GM12872 (cell line): Measurements from ENCODE around the gene KNDC1.
A peak's percentile ranks its signal among the peaks of the same experiment; 100 is the strongest.

Experiments
- CTCF ChIP-seq: IDR thresholded peaks from 3 replicates; pipeline ENCODE4 v1.5.1; 2011; ENCODE audit warnings: low read depth, mild to moderate bottlenecking, low read length, moderate library complexity; ENCODE audit not compliant: insufficient read depth

KNDC1 gene

GRCh38 chr10:133242611-133243356 lies 82.8 kb downstream of the KNDC1 start:
- TF ChIP-seq CTCF: no peak

GRCh38 chr10:133243593-133243992 lies 83.6 kb downstream of the KNDC1 start:
- no peak for TF ChIP-seq CTCF

GRCh38 chr10:133245439-133246235 lies 85.6 kb downstream of the KNDC1 start:
- no peak for TF ChIP-seq CTCF

- no peak for TF ChIP-seq CTCF
Observed at GRCh38 chr10:133246236-133246626, 86.2 kb downstream of the KNDC1 start.

GRCh38 chr10:133247681-133248333 lies 87.8 kb downstream of the KNDC1 start:
- no peak for TF ChIP-seq CTCF

DNA sequence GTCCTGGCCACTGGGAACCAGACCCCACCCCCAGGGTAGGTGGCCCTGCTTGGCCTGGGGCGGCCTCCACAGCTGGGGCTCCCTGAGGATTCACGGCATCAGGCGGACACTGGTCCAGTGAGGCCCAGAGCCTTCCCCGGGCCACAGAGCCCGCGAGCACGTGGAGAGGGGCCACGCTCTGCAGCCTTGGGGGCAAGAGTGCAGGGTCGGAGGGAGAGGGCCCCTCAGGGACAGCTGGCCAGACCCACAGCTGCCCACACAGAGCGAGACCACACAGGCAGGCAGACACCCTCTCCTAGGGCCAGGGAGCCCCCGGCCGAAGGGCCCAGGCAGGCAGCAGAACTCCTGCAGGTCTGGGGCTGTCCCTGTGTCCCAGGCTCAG lies 88.3 kb downstream of the KNDC1 start:
- TF ChIP-seq CTCF: no peak

DNA sequence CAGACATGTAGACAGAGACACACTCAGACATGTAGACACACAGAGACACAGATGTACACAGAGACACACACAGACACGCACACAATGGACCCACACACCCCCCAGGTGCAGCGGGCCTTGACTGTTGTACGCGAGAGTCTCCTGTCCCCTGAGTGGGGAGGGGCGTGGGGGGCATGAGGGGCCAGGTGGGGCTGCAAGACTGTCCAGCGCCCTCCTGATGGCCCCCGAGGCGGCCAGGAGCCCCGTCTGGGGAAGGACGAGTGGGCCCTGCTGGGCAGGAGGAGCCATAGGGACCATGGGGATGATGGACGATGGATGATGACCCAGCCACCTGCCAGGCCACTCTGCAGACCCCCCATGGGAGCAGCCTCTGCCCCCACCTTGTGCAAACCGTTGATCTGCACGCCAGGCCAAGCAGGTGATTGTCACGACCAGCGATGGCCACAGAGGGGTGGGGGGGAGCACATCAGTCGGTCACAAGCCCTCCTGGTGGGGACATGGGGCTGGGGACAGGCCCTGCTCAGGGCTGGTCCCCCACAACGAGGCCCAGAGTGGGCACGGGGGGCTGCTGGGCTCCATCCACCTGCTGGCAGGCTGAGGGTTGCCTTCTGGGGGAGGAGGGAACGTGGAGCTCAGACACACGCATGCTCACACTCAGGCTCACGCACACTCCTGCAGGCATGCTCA lies 89.2 kb downstream of the KNDC1 start:
- TF ChIP-seq CTCF: peak; percentile 23; the same call in 1 of the 3 replicates
